ENCODE measurements around the gene ITGB1. TPM values are rescaled to one million over a fixed set of nuclear protein-coding genes. Genes with fewer than 3 reads are reported as not detected.
"Not testable (repeated sequence)": the region's sequence is repeated elsewhere in the genome, so short reads cannot be mapped to it uniquely, and the experiment has no call there.

Gene ITGB1
- polyA plus RNA-seq, 12 donors, result 358 to 535 (median 476) TPM; not detected in 1

DNA sequence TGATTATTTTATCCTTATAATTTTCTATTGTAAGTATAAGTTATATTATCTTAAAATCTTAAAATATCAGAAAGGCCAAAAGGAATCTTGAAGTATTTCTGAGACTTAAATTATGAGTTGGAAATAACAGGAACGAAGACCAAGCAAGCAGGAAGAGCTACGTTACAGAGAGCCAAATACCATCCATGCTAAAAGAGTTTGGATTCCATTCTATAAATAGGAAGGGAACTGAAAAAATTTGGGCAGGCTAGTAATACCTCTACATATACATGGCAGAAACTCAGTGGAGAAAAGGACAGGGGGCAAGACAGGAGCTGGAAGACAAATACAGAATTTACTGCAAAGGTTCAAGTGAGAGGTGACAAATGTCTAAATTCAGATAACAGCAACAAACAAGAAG lies 16.7 kb downstream of the ITGB1 start:
- DNase-seq, result no peak

DNA sequence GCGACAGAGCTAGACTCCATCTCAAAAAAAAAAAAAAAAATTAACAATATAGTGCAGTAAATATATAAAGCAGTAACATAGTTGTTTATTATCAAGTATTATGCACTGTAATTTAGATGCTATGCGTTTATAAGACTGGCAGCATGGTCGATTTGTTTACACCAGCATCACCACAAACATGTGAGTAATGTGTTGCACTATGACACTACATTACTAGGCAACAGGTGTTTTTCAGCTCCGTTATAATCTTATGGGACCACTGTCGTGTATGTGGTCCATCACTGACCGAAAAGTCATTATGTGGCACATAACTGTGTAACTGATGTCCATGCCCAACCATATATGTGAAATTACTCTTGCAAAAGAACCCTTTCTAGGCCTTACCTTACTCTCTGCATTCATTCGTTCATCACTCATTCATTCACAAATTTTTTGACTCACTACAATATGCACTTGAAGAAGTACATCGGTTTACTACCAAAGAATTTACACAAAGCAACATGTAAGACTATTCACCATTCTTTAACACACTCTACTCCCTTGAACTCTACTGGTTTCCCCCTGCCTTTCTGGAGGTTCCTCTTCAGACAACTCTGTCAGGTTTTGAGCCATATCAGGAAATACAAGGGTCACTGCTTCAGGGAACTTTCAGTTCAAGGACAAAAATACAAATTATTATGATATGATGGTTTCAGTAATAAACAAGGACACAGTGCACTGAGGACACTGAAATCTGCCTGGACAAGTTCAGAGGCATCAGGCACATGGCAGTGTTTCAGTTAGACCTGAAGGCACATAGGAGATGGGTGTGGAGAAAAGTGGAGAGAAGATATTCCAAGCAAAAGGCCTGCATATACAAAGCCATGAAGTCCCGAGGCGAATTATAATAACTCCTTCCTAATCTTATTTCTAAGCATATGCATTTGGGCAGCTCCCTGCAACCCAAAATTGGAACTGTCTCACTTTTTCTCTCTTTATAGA lies 17.4 kb downstream of the ITGB1 start:
- no peak for DNase-seq

DNA sequence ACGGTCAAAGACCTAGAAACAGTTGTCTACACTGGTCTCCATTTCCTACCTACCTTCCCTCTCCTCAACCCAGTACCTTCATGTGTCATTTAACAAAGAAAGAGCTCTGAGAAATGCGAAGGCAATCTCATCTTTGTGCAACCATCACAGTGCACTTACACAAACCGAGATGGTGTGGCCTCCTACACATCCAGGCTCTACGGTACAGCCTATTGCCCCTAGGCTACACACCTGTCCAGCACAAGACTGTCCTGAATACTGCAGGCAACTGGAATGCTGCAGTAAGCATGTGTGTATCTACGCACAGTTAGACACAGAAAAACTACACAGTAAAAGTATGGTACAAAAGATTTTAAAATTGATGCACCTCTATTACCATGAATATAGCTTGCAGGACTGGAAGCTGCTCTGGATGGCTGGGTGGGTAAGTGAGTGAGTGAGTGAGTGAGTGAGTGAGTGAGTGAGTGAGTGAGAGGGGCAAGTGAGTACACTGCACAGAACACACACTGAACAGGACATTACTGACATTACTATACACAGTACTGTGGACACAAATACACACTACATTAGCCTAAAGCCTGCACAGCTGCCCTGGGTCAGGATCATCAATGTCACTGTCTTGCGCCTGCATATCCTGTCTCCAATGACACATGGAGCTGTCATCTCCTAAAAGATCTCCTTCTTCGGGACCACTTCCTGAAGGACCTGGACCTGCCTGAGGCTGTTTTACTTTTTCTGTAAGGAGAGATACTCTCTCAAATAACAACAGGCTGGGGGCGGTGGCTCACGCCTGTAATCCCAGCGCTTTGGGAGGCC lies 18.5 kb downstream of the ITGB1 start:
- no peak for DNase-seq

DNA sequence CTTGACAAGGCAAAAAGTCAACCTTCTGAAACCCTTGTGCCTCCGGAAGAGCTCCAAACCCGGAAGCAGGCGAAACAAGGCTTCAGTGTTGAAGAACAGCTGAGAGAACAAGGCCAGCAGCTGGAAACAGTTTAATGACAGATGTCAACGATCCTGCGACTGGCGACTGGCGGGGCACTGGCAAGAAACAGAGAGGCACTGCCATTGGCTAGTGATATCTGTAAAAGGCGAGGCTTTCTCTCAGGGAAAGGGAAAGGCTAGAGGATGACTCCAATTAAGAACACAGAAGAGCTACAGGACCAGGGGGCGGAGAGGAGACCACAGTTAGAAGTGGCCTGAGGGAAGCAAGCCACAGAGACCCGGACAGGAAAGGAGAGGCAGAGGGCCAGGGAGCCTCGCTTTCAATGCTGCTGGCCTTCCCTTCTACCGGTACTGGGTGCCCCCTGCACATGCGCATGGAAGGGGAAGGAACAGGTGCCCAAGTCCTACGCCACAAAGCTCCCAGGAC lies 19.4 kb downstream of the ITGB1 start:
- DNase-seq, result peak; percentile 39

DNA sequence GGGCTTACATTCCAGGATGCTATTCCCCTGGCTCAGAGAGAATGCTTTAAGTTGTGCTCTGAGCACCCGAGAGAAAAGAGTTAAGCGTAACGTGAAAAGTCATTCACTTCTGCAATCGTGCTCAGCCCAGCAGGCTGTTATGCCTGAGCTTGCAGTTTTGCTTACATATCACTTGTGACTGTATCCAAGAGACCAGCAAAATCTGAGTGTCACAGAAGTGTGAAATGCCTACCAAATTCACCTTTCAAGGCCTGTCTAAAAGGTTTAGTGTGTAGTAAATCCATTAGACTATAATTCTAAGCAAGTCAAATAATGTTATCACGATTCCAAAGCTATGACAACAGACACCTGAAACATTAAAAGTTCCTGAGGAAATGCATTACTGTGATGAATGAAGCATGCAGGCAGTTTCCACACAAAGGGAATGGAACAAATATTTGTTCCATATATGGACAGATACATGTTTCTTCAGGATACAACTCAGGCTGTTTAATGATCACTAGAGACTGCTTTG lies 20.1 kb downstream of the ITGB1 start:
- DNase-seq, result no peak

DNA sequence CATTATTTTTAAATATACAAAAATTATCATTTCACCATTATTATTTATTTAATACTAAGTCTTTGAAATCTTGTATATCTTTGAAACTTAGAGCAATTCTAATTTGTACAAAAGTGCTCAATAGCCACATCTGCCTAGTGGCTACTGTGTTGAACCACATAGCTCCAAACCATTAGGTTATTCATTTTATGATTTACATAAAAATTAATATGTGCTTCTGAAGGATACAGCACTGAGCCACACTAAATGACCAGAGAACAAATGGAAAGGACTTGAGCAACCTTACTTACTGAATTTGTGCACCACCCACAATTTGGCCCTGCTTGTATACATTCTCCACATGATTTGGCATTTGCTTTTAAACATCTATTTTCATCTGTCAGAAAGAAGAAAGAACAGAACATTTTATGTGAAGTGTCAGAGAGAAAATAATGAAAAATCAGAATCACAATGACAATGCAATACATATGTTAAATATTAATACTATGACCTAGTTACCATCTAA lies 25.8 kb downstream of the ITGB1 start:
- no peak for DNase-seq

DNA sequence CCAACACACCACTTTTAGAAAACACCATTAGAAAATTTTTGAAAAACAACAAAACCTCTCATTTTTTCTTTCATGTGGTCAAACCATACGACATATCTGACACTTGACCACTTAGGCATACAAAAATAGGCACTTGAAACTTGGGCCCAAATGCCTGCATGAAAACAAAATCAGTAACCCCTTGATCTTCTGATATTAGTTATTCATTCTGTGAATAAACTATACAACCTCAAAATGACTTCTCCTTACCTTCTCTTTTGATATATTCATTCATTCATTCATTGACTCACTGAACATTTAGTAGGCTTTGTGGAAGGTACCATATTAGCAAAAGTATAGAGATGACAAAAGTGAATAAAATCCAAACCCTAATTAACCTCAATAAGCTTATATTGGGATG lies 26.4 kb downstream of the ITGB1 start:
- DNase-seq, result no peak

DNA sequence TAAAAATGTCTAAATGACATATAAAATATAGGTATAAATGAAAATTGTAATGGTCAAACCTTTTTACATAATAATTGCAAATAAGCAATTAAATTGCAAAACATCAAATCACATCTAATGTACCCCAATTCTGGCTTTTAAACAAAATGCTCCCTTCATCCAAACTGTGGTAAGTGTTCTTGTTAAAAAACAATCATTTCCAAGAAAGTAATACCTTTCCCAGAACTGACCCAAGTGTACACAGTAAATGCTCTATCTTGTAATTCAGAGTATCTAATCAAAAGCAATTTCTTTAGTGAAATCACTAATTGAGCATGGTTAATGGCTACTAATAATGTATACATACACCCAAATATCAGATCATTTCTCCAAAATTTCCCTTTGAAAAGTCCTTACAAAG lies 28.0 kb downstream of the ITGB1 start:
- DNase-seq, result no peak

DNA sequence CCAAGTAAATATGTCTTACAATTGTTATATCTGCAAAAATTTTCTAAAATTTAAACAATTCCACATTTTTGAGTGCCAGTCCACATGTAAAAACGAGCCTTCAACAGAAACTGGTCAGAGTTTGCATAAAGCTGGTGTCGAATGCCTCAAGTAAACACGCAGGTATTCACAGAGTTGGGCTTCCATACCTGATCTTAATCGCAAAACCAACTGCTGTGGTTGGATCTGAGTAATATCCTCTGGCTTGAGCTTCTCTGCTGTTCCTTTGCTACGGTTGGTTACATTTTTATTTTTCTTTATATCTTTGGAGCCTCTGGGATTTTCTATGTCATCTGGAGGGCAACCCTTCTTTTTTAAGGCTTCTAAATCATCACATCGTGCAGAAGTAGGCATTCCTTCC lies 28.4 kb downstream of the ITGB1 start:
- no peak for DNase-seq

DNA sequence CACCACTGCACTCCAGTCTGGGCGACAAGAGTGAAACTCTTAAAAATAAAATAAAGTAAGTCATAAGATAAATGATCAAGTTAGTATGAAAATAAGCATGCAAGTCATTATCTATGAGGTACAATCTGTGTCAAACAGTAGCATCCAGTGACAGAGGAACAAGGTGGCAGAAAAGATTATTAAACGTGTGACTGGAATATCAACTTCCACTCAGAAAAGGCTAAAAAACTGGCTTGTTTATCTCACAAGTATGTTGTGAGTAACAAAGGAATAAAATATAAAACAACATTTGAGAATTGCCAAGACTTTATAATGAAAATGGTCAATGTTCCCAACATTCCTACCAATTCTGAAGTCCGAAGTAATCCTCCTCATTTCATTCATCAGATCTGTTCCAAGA lies 30.3 kb downstream of the ITGB1 start:
- no peak for DNase-seq

DNA sequence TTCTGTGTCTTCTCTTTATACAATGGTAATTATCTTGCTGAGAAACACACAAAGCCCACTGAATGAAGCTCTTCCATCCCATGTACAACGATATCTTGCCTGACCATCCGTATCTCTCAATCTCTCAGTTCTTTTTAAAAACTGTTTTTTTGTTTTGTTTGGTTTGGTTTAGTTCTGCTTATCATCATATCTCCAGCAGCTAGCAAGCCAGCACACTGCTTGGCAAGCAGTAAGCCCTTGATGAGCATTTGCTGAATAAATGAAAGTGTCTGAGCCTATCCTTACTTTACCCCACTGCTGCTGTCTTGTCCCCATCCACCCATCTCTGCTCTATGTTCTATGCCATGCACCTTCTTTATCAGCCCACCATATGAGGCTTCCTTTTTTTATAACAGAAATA lies 34.2 kb downstream of the ITGB1 start:
- DNase-seq, result no peak

DNA sequence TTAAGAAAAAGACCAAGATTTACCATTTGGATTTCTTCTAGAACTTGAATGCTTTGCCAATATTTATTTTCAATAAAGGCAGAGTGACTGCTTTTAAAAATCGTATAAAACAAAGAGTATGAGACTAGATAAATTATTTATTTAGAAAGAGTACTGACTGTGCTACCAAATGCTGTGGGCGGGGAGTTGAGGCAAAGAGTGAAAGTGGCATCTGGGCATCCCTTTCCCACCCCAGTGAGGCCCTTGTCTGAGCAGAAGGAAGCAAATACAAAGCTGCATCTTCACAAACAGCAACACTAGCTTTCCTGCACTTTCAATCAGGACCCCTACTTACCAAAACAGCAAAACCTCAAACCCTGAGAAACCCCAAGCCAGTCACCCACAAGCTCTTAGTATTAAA lies 34.9 kb downstream of the ITGB1 start:
- DNase-seq, result no peak

DNA sequence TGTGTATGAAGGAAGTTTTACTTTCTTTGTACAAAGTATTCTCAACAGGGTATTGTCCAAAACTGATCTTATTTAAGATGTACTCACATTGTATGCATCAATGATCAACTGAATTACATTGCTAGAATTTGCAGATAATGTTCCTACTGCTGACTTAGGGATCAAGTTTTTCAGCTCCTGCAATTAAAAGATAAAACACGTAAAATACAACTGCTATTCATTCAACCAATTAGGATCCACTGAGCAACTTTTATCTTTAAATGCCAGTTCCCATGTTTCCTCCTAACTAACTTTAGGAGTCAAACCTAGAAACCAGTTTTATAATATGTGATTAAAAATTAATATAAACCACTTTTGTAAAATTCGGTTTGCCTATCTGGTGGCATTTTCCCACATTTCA lies 35.9 kb downstream of the ITGB1 start:
- DNase-seq, result no peak

DNA sequence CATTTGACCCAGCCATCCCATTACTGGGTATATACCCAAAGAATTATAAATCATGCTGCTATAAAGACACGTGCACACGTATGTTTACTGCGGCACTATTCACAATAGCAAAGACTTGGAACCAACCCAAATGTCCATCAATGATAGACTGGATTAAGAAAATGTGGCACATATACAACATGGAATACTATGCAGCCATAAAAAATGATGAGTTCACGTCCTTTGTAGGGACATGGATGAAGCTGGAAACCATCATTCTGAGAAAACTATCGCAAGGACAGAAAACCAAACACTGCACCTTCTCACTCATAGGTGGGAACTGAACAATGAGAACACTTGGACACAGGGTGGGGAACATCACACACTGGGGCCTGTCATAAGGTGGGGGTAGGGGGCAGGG lies 40.2 kb downstream of the ITGB1 start:
- not testable (repeated sequence) for DNase-seq

DNA sequence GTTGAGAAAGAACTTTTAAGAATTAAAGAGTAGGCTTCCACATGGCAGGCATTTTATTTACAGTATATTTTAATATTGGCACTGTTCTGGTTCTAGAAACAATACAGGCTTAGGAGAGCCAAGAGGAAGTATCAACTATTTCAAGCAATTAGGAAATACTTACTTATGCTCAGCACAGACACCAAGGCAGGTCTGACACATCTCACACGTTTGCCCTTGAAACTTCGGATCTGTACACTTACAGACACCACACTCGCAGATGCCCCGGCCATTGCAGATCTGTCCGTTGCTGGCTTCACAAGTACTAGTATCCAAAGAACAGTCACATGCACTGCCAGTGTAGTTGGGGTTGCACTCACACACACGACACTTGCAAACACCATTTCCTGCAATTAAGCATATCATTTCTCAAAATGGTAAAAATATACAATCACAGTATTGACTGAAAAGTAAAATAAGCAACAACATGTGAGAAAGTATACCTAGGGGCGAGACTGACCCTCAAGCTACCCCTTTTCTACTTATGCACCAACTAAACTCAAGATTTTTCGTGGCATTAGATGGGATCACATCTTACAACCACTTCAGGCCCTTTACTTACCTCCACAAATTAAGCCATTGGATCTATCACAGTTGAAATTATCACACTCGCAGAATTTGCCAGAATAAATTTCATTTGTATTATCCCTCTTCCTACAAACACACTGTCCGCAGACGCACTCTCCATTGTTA lies 46.6 kb downstream of the ITGB1 start:
- DNase-seq, result no peak

DNA sequence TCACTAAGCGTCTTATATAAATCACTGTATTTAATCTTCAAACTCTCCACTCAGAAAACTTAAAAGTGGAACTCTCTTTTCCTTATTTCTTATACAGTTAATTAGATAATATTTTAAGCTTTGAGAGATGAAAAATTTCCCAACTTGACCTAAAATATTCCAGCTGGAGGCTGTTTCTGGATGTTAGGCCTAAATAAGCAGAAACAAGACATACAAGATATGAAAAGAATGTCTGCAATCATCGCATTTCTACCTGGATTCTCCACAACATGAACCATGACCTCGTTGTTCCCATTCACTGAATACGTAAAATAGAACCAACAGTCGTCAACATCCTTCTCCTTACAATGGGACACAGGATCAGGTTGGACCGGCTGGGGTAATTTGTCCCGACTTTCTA lies 48.1 kb downstream of the ITGB1 start:
- DNase-seq, result not testable (repeated sequence)

DNA sequence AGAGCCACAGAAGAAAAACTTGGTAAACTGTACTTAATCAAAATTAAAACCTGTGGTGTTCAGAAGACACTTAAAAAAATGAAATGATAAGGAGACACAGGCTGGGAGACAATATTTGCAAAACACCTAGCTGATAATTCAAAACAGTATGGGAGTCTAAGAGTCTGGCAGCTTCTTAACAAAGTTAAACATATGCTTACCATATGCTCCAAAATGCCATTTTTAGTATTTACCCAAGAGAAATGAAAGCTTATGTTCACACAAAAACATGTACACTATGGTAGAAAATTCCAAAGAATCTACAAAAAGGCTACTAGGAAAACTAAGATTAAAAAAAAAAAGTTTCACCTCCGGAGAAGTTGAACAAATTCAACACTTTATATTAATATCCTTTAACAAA lies 48.6 kb downstream of the ITGB1 start:
- DNase-seq, result no peak

DNA sequence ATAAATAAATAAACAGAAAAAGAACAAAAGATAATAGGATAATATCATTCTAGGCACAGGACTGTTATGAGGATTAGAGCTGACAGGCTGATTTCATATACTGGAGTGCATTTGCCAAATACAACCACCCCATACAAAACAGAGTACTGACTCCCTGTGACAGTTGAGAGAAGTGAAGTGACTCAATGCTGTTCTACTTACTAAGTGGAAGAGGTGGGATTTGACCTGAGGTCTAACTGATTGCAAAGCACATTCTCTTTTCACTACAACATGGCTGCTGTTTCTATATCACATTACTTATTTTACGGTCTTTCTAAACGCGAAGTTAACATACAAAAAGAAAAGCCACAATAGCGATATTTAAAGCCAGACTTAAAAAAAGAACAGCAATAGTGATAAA lies 51.4 kb downstream of the ITGB1 start:
- DNase-seq, result no peak

DNA sequence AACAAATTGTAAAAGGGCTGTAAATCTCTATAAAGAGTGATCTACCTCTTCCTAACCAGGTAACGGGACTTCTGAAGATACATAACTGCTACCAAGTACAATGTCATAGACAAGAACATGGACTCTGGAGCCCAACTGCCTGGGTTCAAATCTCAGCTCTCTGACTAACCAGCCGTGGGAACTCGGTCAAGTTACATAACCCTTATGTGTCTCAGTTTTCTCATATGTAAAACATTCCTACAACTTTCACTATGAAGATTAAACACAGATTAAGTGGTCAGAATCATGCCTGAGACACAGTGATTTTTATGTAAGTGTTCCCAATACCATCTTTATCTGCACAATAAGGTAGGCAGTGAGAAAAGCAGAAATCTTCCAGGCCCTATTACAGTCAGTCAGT lies 52.6 kb downstream of the ITGB1 start:
- DNase-seq, result no peak

DNA sequence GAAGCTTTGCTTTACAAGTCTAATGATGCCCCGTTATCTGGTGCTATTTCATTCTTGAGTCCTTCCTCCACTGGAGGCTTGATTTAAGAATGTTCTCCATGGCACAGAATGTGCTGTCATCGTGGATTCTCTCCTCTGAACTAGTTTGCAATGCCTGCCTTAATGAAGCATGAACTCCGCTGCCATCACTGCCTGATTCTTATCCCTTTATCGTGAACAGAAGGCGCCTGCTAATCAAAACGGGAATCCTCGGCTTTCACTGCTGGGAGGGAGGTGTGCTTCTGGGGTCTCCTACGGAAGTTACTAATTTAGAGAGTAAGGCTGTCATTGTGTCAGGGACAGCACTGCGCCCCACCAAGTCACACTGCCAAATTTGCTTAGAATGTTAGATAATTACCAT lies 56.2 kb downstream of the ITGB1 start:
- DNase-seq, result no peak

DNA sequence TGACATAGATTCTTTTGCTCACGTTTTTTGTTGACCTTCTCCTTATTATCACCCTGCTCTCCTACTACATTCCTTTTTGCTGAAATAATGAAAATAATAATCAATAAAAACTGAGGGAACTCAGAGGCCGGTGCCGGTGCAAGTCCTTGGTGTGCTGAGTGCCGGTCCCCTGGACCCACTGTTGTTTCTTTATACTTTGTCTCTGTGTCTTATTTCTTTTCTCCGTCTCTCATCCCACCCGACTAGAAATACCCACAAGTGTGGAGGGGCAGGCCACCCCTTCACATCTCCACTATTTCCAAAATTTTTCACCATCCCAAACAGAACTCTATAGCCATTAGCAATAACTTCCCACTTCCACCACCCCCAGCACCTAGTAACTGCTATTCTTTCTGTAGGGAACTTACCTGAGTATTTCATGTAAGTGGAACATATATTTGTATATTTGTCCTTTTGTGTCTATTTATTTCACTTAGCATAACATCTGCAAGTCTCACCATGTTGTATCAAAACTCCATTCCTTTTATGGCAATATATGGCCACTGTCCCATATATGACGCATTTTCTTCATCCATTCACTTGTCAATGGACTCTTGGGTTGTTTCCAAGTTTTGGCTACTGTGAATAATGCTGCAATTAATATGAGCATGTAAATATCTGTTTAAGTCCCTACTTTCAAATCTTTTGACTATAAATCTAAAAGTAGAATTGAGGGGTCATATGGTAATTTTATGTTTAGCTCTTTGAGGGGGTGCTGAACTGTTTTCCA lies 62.6 kb downstream of the ITGB1 start:
- DNase-seq, result not testable (repeated sequence)
